Activated T-helper 2 cell treated with anti-CD3 and anti-CD28 coated beads, Interferon-gamma antibody, Interleukin-2, Interleukin-4, amounts not matched to agents 10 μg/mL and 5 μg/mL and 100 μg/mL, durations not matched to agents 14 hours and 24 hours and 36 hours (primary cell): ENCODE measurements around the gene SRRM2. TPM values are rescaled to one million over a fixed set of nuclear protein-coding genes. Genes with fewer than 3 reads are reported as not detected.

Source experiments
- DNase-seq: peaks from one replicate; pipeline ENCODE4 v3.0.0; 2021; ENCODE audit warnings: low spot score
- H3K27ac Mint-ChIP-seq: one replicate; pipeline ENCODE4 v1.8.0; 2021; ENCODE audit warnings: mixed read lengths
- H3K27me3 Mint-ChIP-seq: one replicate; pipeline ENCODE4 v1.8.0; 2021; ENCODE audit warnings: low read depth, mixed read lengths
- H3K36me3 Mint-ChIP-seq: one replicate; pipeline ENCODE4 v1.8.0; 2021; ENCODE audit warnings: low read depth, mixed read lengths
- H3K4me1 Mint-ChIP-seq: one replicate; pipeline ENCODE4 v1.8.0; 2021; ENCODE audit warnings: low read depth, mixed read lengths
- H3K4me3 Mint-ChIP-seq: one replicate; pipeline ENCODE4 v1.8.0; 2021; ENCODE audit warnings: low read depth, mild to moderate bottlenecking, moderate library complexity, mixed read lengths
- H3K9me3 Mint-ChIP-seq: one replicate; pipeline ENCODE4 v1.8.0; 2021; ENCODE audit warnings: mixed read lengths
- intact Hi-C: fragments of 100-400 bp; cut with micrococcal nuclease; formaldehyde crosslinking; loops from one replicate; pipeline ENCODE4 v1.15.1; 2023
- total RNA-seq: library from RNA; stranded (reverse); gene quantifications from 2 replicates; pipeline ENCODE4 v1.2.3, GENCODE V29; 2022

The SRRM2 gene
- total RNA-seq, 1 donor from 2014 or later, result 694 TPM

DNA sequence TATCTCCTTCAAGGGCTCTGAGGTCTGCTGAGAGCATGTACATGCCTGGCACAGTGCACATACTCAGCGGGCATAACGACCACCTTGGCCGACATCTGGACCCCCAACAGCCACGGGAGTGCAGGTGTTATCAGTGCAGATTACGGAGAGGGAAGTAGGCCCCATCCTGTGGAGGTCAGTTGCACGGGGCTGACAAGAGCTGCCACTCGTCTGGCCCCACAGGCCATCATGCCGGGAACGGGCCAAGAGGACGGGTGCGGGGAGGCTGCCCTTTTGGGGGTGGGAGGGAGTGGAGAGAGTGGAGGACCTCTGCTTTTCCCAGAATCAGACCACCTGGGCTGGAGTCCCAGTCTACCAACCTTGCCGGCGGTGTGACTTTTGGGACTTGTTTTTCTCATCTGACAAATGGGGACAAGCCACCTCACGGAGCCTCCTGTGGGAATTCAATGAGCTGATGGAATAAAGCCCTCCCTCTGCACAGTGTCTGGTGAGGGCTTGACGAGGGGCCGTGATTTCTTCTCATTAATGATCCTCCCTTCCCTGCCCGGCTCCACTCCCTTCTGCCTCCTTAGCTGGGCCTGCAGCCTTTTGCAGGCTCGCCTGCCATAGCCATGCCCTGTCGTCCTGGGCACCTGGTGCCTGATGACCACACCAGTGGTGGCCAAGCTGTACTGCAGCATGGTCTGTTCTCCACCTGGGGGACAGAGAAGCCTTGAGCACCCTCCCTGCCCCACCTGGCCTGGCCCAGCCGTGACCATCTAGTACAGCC is 30.3 kb downstream of the SRRM2 start:
- peaks cover 4% of the 10 kb centered on the region for H3K36me3 Mint-ChIP-seq
- intact Hi-C loops, result no loop called here
- peaks cover 16% of the 10 kb centered on the region for H3K27me3 Mint-ChIP-seq
- DNase-seq, result no peak
- H3K4me3 Mint-ChIP-seq, result no peak overlapping the region
- H3K4me1 Mint-ChIP-seq, result peaks cover 8% of the 10 kb centered on the region
- no peak overlapping the region for H3K27ac Mint-ChIP-seq
- no peaks in the 10 kb centered on the region for H3K9me3 Mint-ChIP-seq

DNA sequence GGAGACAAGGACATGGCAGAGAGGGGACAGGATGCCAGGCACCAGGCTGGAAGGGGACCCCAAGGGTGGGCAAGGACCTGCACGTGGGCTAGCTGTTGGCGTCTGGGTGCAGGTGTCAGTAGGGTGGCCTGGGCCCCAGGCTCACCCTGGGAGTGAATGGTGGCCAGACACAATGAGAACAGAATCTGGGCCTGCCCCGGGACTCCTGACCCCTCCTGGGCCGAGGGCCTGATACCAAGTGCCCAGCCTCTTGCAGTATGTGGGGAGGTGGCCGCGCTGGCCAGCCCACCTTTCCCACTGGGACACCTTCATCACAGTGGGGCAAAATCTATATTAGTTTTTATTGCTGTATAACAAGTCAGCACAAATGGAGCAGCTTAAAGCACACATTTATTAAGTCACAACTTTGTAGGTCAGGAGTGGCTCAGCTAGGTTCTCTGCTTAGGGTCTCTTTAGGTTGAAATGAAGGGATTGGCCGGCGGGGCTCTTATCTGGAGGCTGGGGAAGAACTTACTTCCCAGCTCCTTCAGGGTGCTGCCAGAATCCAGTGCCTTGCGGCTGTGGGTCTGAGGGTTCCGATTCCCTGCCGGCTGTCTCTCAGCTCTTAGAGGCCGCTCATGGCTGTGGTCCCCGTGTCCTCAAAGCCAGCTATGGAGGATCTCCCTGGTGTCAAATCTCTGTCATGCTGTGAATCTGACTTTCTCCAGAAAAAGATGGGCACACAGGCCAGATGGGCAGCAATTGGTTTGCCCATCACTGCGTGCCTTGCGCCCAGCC is 31.3 kb downstream of the SRRM2 start:
- Mint-ChIP-seq H3K4me1 (peaks cover 2% of the 10 kb centered on the region), H3K4me3 (no peak overlapping the region), H3K9me3 (no peaks in the 10 kb centered on the region), H3K27ac (no peak overlapping the region), H3K27me3 (peaks cover 18% of the 10 kb centered on the region), H3K36me3 (no peaks in the 10 kb centered on the region)
- DNase-seq, result no peak
- intact Hi-C loops, result no loop called here

DNA sequence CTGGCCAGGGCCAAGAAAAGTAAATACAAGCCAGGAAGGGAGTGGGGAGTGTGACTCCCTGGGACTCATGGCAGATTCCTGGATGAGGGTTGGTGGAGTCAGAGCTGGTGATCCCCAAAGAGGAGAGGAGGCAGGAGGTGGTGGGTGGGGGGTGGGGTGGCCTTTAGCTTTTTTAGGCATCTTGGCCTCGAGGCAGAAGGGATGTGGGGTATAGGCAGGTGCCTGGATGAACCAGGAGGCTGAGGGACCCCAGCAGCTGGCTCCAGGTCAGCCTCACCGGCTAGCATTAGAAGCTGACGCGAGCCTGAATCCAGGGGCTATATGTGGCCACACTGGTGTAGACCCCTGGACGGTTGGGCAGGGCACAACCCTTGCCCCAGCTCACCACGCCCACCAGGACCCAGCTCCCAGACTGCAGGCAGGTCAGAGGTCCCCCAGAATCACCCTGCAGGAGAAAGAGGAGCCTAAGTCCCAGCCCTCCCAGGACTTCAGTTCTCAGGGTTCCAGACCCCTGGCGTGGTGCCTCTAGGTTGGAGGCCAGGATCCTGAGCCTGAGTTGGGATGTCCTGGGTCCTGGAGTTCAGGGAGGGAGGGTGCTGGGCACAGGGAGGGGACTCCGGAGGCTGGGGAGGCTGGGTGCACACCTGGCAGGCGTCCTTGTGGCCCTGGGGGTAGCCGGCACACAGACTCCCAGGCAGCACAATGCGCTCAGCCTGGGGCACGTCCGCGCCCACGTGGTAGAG is 32.1 kb downstream of the SRRM2 start:
- H3K4me1 Mint-ChIP-seq, result peaks cover 2% of the 10 kb centered on the region
- DNase-seq, result no peak
- intact Hi-C loops, result no loop called here
- H3K36me3 Mint-ChIP-seq, result no peaks in the 10 kb centered on the region
- peak overlapping the region; percentile 72 for H3K4me3 Mint-ChIP-seq
- peak overlapping the region; percentile 62 for H3K27ac Mint-ChIP-seq
- H3K27me3 Mint-ChIP-seq, result peaks cover 20% of the 10 kb centered on the region
- H3K9me3 Mint-ChIP-seq, result no peaks in the 10 kb centered on the region

DNA sequence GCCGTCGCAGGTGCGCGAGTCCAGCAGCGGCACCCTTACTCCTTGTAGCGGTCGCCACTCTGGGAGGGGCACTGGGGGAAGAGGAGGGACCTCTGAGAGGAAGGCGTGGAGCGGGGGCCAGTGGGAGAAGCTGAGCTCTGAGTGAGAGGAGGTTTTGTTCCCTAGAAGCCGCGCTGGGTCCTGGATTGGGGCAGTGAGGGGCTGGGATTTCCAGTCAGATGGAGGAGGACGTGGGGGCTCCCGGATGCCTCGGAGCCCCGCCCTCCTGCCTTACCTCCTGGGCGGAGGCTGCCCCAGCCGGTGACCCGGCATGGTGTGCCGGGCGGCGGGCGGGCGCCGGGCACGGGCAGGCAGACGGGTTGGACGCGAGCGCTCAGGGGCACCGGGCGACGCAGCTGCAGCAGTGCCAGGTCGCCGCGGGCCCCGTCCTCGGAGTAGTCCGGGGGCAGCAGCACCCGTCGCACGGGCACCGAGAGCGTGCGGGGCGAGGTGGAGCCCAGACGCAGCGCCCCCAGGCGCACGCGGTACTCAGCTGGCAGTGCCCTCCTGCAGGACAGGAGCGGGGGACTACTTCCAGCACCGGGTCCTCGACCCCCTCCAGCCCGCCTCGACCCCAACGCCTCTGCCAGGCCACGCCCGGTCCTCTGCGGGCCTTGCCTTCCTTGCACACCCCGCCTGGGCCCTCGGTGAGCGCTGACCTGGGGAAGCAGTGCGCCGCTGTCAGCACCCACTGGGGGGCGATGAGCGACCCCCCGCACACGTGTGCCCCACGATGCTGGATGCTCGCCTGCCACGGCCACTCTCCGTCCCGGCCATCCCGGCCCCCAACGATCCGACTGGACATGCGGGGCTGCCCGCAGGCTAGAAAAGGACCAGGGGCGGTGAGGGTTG is 32.9 kb downstream of the SRRM2 start:
- peaks cover 21% of the 10 kb centered on the region for H3K27me3 Mint-ChIP-seq
- intact Hi-C loops, result no loop called here
- peak overlapping the region; percentile 62 for H3K27ac Mint-ChIP-seq
- H3K36me3 Mint-ChIP-seq, result no peaks in the 10 kb centered on the region
- no peaks in the 10 kb centered on the region for H3K9me3 Mint-ChIP-seq
- peaks cover 2% of the 10 kb centered on the region for H3K4me1 Mint-ChIP-seq
- no peak for DNase-seq
- H3K4me3 Mint-ChIP-seq, result peak overlapping the region; percentile 72

DNA sequence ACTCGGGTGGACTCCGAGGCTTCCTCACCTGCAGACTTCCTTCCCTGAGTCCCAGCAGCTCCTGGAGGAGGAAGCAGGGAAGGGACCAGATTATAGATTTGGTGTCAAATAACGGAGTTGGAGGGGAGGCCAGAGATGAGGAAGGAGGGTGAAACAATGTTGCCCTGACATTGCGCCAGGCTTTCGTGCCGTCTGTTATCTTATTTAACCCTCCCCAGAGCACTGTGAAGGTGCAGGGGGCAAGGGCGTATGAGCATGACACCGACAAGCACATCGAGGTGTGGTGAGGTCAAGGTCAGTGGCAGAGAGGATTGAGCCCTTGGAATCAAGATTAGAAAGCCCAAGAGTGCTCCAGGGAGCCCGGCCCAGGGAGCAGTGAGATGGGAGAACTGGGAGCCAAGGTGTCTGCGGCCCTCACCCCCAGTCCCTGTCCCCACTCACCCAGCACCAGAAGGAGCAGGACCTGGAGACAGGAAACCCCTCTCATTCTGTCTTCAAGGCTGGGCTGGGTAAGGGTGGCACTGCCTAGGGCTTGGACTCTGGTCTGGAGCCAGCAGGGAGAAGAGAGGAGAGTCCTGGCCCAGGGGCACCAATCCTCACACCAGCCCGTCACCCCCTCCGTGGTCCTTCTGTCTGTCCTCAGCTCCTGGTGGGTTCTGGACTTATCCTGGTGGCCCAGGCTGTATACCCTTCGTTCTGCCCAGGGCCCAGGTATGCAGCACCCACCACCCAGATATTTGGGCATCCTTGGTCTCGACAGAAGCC is 33.8 kb downstream of the SRRM2 start:
- DNase-seq, result no peak

DNA sequence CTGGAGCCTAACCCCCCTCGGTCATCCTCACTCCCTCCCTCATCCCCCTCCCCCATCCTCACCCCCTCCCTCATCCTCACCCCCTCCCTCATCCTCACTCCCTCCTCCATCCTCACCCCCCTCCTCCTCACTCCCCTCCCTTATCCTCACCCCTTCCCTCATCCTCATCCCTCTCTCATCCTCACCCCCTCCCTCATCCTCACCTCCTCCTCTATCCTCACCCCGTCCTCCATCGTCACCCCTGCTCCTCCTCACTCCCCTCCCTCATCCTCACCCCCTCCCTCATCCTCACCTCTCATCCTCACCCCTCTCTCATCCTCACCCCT is 34.4 kb downstream of the SRRM2 start:
- H3K4me1 Mint-ChIP-seq, result peaks cover 2% of the 10 kb centered on the region
- H3K4me3 Mint-ChIP-seq, result no peak overlapping the region
- H3K36me3 Mint-ChIP-seq, result no peaks in the 10 kb centered on the region
- H3K27me3 Mint-ChIP-seq, result peaks cover 25% of the 10 kb centered on the region
- H3K27ac Mint-ChIP-seq, result no peak overlapping the region
- no peak for DNase-seq
- intact Hi-C loops, result no loop called here
- no peaks in the 10 kb centered on the region for H3K9me3 Mint-ChIP-seq

More for the DNA sequence above, 33.8 kb downstream of the SRRM2 start:
- peaks cover 22% of the 10 kb centered on the region for H3K27me3 Mint-ChIP-seq
- intact Hi-C loops, result no loop called here
- no peak overlapping the region for H3K4me3 Mint-ChIP-seq
- peaks cover 2% of the 10 kb centered on the region for H3K4me1 Mint-ChIP-seq
- no peaks in the 10 kb centered on the region for H3K9me3 Mint-ChIP-seq
- H3K36me3 Mint-ChIP-seq, result no peaks in the 10 kb centered on the region
- H3K27ac Mint-ChIP-seq, result no peak overlapping the region

DNA sequence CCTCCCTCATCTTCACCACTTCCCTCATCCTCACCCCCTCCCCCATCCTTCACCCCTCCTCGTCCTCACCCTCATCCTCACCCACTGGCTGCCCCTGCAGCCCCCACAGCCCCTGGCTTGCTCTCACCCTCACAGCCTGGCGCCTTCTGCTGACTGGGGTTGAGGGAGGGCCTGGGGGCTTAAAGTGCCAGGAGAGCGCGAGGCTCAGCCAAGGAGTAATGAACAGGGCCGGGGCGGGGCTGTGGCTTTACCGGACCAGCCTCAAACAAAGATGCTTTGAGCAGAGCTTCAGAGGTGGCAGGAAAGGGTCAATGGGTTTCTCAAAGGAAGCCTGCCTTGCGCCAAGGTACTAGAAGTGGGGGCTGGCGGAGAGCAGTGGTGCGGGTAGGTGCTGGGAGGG is 35.0 kb downstream of the SRRM2 start, which contains the start of gene PRSS33:
Gene PRSS33 (minus strand): TSS at position 155 of the 400 bp plus-strand sequence. CDS start 1,013 bp downstream, outside the sequence.
- H3K9me3 Mint-ChIP-seq, result no peaks in the 10 kb centered on the region
- no peaks in the 10 kb centered on the region for H3K36me3 Mint-ChIP-seq
- DNase-seq, result no peak
- peaks cover 25% of the 10 kb centered on the region for H3K27me3 Mint-ChIP-seq
- H3K4me3 Mint-ChIP-seq, result no peak within 1 kb of the TSS
- intact Hi-C loops, result no loop called here
- no peak within 1 kb of the TSS for H3K27ac Mint-ChIP-seq
- peaks cover 2% of the 10 kb centered on the region for H3K4me1 Mint-ChIP-seq

DNA sequence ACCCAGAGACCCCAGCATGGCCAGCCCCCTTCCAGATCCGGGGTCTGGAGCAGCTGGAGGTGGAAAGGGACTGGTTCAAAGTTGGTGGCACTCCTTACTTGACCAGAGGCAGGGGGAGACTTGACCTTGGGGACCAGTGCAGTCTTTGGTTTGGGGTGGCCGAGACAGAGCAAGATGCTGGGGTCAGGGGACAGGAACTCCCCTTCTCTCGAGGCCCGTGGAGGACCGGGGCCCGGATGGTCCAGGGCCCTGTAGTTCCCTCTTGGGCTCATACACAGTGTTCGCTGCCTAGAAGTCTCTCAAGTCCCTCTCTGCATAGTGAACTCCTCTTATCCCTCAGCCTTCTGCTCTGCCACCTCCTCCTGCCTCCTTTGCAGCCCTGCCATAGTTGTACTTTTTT is 35.5 kb downstream of the SRRM2 start:
- peaks cover 2% of the 10 kb centered on the region for H3K4me1 Mint-ChIP-seq
- H3K27ac Mint-ChIP-seq, result no peak overlapping the region
- intact Hi-C loops, result no loop called here
- no peak for DNase-seq
- no peaks in the 10 kb centered on the region for H3K36me3 Mint-ChIP-seq
- no peaks in the 10 kb centered on the region for H3K9me3 Mint-ChIP-seq
- no peak overlapping the region for H3K4me3 Mint-ChIP-seq
- peaks cover 25% of the 10 kb centered on the region for H3K27me3 Mint-ChIP-seq

DNA sequence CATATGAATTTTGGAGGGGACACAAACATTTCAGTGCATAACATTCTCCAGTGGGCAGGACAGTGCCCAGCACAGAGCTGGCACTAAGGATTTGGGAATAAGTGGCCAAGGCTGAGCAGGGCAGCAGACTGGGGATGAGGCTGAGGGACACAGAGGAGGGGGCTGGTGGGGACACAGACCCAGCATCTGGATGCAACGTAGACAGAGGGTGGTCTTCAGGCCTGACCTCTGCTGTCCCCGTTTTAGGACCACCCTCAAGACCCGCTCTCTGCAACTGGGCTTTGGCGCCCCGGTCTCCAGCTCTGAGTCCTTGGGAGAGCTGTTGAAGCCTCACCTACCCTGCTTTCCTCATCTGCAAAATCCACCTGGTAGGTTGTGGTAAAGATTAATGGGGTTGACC is 38.2 kb downstream of the SRRM2 start:
- H3K4me1 Mint-ChIP-seq, result no peaks in the 10 kb centered on the region
- DNase-seq, result no peak
- no peaks in the 10 kb centered on the region for H3K36me3 Mint-ChIP-seq
- peaks cover 19% of the 10 kb centered on the region for H3K27me3 Mint-ChIP-seq
- intact Hi-C loops, result no loop called here
- H3K9me3 Mint-ChIP-seq, result no peaks in the 10 kb centered on the region
- H3K4me3 Mint-ChIP-seq, result no peak overlapping the region
- H3K27ac Mint-ChIP-seq, result no peak overlapping the region

DNA sequence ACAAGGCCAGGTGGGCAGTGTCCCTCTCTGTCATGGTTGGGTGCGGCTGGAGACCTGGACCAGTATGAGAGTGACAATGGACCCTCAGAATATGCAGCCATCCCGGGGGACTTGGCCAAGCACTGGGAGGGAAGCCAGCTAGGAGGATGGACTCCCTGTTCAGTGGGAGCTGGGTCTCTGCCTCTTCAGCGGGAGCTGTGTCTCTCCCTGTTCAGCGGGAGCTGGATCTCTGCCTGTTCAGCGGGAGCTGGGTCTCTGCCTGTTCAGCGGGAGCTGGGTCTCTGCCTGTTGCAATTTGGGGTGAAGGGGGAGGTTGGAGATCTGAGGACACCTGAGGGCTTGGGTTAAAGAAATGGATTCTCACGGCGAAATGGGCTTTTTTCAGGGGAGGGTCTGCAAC is 38.7 kb downstream of the SRRM2 start:
- Mint-ChIP-seq H3K27ac (no peak overlapping the region), H3K36me3 (no peaks in the 10 kb centered on the region), H3K4me1 (no peaks in the 10 kb centered on the region), H3K9me3 (no peaks in the 10 kb centered on the region), H3K27me3 (peaks cover 16% of the 10 kb centered on the region), H3K4me3 (no peak overlapping the region)
- intact Hi-C loops, result no loop called here
- DNase-seq, result no peak

DNA sequence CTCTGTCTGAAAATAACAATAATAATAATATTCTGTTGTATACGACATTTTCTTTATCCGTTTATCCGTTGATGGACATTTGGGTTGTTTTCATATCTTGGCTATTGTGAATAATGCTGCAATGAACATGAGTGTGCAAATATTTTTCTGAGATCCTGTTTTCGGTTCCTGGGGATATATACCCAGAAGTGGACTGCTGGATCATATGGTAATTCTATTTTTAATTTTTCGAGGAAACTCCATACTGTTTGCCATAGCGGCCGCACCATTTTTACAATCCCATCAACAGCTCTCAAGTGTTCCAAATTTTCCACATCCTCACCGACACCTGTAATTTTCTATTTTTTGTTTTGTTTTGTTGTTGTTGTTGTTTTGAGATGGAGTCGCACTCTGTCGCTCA is 40.5 kb downstream of the SRRM2 start:
- Mint-ChIP-seq H3K4me3 (no peak overlapping the region), H3K9me3 (no peaks in the 10 kb centered on the region), H3K4me1 (no peaks in the 10 kb centered on the region), H3K27ac (no peak overlapping the region), H3K27me3 (peaks cover 9% of the 10 kb centered on the region), H3K36me3 (no peaks in the 10 kb centered on the region)
- intact Hi-C loops, result no loop called here
- no peak for DNase-seq
